HCT116 (cell line): ENCODE data around the gene DDHD1. TPM values are rescaled to one million over a fixed set of nuclear protein-coding genes. Genes with fewer than 3 reads are reported as not detected.
A peak's percentile ranks its signal among the peaks of the same experiment; 100 is the strongest.
"Not testable (repeated sequence)": the region's sequence is repeated elsewhere in the genome, so short reads cannot be mapped to it uniquely, and the experiment has no call there.

Source experiments
- ATAC-seq: fragments of 200-7000 bp; cut with Tn5 transposase; 2 replicates; pipeline ENCODE4 v1.9.1; 2020; ENCODE audit warnings: mild to moderate bottlenecking, moderate library complexity
- BruUV-seq: library from RNA; stranded (reverse); fragments of 400-500 nt; replicated peaks from 2 replicates; lab custom pipeline; 2021; lab: Mats Ljungman, UMichigan
- CTCF ChIA-PET: fragments of 300-600 bp; sonication (Branson Sonifier 250); formaldehyde crosslinking; loops from one replicate; lab custom pipeline; 2021; ENCODE audit warnings: antibody characterized with exemption; lab: Charles Lee
- POLR2A ChIA-PET: fragments of 300-600, 350-600 bp; sonication (Branson Sonifier 250); formaldehyde crosslinking; loops from one replicate; lab custom pipeline; 2021; ENCODE audit warnings: antibody characterized with exemption; lab: Charles Lee
- RAD21 ChIA-PET, 2 experiments: fragments of 300-600 bp; sonication (Branson Sonifier 250); formaldehyde crosslinking; loops; one replicate each; lab custom pipeline; 2023; ENCODE audit warnings: low total read pairs in 2 of 2; ENCODE audit not compliant: uncharacterized antibody in 2 of 2, unreplicated experiment in 2 of 2, low non-redundant PET in 1 of 2; lab: Charles Lee
- DNase-seq: peaks from one replicate; pipeline ENCODE4 v3.0.0-alpha.2; 2010; ENCODE audit warnings: low read depth, low spot score
- H2AFZ ChIP-seq: fragments of 200-600 bp; shearing (Covaris generic), sonication (generic); 2 replicates; pipeline ENCODE4 v1.6.1; 2017; ENCODE audit warnings: low read depth, mixed run types, mixed read lengths, antibody characterized with exemption, low read length; ENCODE audit not compliant: poor library complexity, severe bottlenecking
- H3K27ac ChIP-seq: 2 replicates; pipeline ENCODE4 v1.5.1; 2012; ENCODE audit warnings: low read depth, low read length
- H3K27me3 ChIP-seq: fragments of 200-600 bp; sonication (generic); 2 replicates; pipeline ENCODE4 v1.6.1; 2016; ENCODE audit warnings: mixed run types, low read length, mixed read lengths; ENCODE audit not compliant: insufficient read depth
- H3K36me3 ChIP-seq, 2 experiments: fragments of 200-500 bp in 1 of 2; fragments of 200-600 bp in 1 of 2; sonication (Bioruptor generic) in 1 of 2; sonication (generic) in 1 of 2; 2 replicates each; pipeline versions ENCODE4 v1.5.1 to v1.6.1; 2014 to 2016; ENCODE audit warnings: low read length in 2 of 2, inconsistent platforms in 1 of 2, mixed read lengths in 1 of 2, mixed run types in 1 of 2; ENCODE audit not compliant: insufficient read depth in 2 of 2, control insufficient read depth in 1 of 2
- H3K4me1 ChIP-seq, 2 experiments: fragments of 200-600 bp in 1 of 2; sonication (generic) in 1 of 2; 2 replicates each; pipeline versions ENCODE4 v1.5.1 to v1.6.1; 2012 to 2017; ENCODE audit warnings: low read length in 2 of 2, inconsistent platforms in 1 of 2, mild to moderate bottlenecking in 1 of 2, mixed read lengths in 1 of 2, mixed run types in 1 of 2, moderate library complexity in 1 of 2; ENCODE audit not compliant: insufficient read depth in 2 of 2, control insufficient read depth in 1 of 2
- H3K4me2 ChIP-seq: fragments of 200-600 bp; sonication (generic); 2 replicates; pipeline ENCODE4 v1.6.1; 2017; ENCODE audit warnings: mixed run types, low read length, mixed read lengths
- H3K4me3 ChIP-seq, 2 experiments: fragments of 200-600 bp in 1 of 2; sonication (generic) in 1 of 2; replicated peaks in 1 of 2; 2 replicates each; pipeline ENCODE4 v1.5.1; 2011 to 2016; ENCODE audit warnings: low read length in 2 of 2, control low read depth in 1 of 2, low read depth in 1 of 2, mild to moderate bottlenecking in 1 of 2, mixed read lengths in 1 of 2, mixed run types in 1 of 2
- H3K79me2 ChIP-seq: fragments of 200-600 bp; sonication (generic); 2 replicates; pipeline ENCODE4 v1.6.1; 2017; ENCODE audit warnings: mild to moderate bottlenecking, mixed run types, low read length, moderate library complexity, mixed read lengths; ENCODE audit not compliant: insufficient read depth
- H3K9ac ChIP-seq: fragments of 200-600 bp; sonication (generic); 2 replicates; pipeline ENCODE4 v1.6.1; 2016; ENCODE audit warnings: low read length, mixed read lengths
- H3K9me2 ChIP-seq: fragments of 200-600 bp; sonication (generic), shearing (Covaris generic); 2 replicates; pipeline ENCODE4 v1.6.1; 2017; ENCODE audit warnings: mixed run types, mild to moderate bottlenecking, moderate library complexity; ENCODE audit not compliant: insufficient read depth
- H3K9me3 ChIP-seq, 2 experiments: fragments of 200-500 bp in 1 of 2; fragments of 200-600 bp in 1 of 2; sonication (Bioruptor generic) in 1 of 2; sonication (generic) in 1 of 2; 2 replicates each; pipeline ENCODE4 v1.6.1; 2014 to 2017; ENCODE audit warnings: low read length in 2 of 2, mixed read lengths in 2 of 2, inconsistent platforms in 1 of 2, low read depth in 1 of 2, mild to moderate bottlenecking in 1 of 2, mixed run types in 1 of 2, moderate library complexity in 1 of 2; ENCODE audit not compliant: control insufficient read depth in 1 of 2, insufficient read depth in 1 of 2
- H4K20me1 ChIP-seq: fragments of 200-600 bp; sonication (generic), shearing (Covaris generic); 2 replicates; pipeline ENCODE4 v1.6.1; 2017; ENCODE audit warnings: mixed run types, mild to moderate bottlenecking, moderate library complexity; ENCODE audit not compliant: insufficient read depth
- CEBPB ChIP-seq: IDR thresholded peaks from 2 replicates; pipeline ENCODE4 v1.6.1; 2012; ENCODE audit warnings: low read depth
- EGR1 ChIP-seq: IDR thresholded peaks from 2 replicates; pipeline ENCODE4 v1.6.1; 2012; ENCODE audit warnings: low read depth
- JUND ChIP-seq: IDR thresholded peaks from 2 replicates; pipeline ENCODE4 v1.6.1; 2012
- SP1 ChIP-seq: IDR thresholded peaks from 2 replicates; pipeline ENCODE4 v1.6.1; 2012; ENCODE audit warnings: low read depth
- intact Hi-C: fragments of 100-400 bp; cut with micrococcal nuclease; formaldehyde crosslinking; loops from 2 replicates; pipeline ENCODE4 v1.10.0; 2022
- total RNA-seq: library from RNA; stranded (reverse); gene quantifications from one replicate; pipeline ENCODE4 v1.2.1, GENCODE V29; 2021; ENCODE audit not compliant: unreplicated experiment

Gene DDHD1
- total RNA-seq, 1 experiment from 2014 or later, result 26.9 TPM

GRCh38 chr14:53126731-53127130 is 26.4 kb downstream of the DDHD1 start:
- no peak overlapping the region for H3K27ac ChIP-seq
- no peaks in the 10 kb centered on the region for H3K36me3 ChIP-seq
- no peak overlapping the region for H3K4me3 ChIP-seq
- ATAC-seq (no peak), DNase-seq (no peak)
- intact Hi-C loops, result no loop called here
- H2AFZ ChIP-seq, result no peak overlapping the region
- RAD21 ChIA-PET, result no interaction called here
- no peaks in the 10 kb centered on the region for H4K20me1 ChIP-seq
- H3K27me3 ChIP-seq, result no peaks in the 10 kb centered on the region
- H3K9me3 ChIP-seq, result no peaks in the 10 kb centered on the region
- no peaks in the 10 kb centered on the region for H3K9me2 ChIP-seq
- no peak overlapping the region for H3K4me2 ChIP-seq
- peaks cover 77% of the 10 kb centered on the region for H3K79me2 ChIP-seq
- H3K4me1 ChIP-seq, result peaks cover 7 to 8% of the 10 kb centered on the region in 2 experiments
- CTCF ChIA-PET, result no interaction called here
- TF ChIP-seq JUND (no peak), CEBPB (no peak)
- H3K9ac ChIP-seq, result no peak overlapping the region
- no TSS peak for BruUV-seq
- POLR2A ChIA-PET, result no interaction called here

GRCh38 chr14:53124786-53125185 is 28.3 kb downstream of the DDHD1 start:
- H3K4me2 ChIP-seq, result peak overlapping the region; percentile 18; the same call in 1 of the 2 replicates
- BruUV-seq, result no TSS peak
- TF ChIP-seq SP1 (no peak), EGR1 (peak; percentile 49)
- CTCF ChIA-PET, result no interaction called here
- no peak for DNase-seq
- H3K9ac ChIP-seq, result no peak overlapping the region
- H3K4me3 ChIP-seq, result no peak overlapping the region
- H4K20me1 ChIP-seq, result no peaks in the 10 kb centered on the region
- H3K36me3 ChIP-seq, result no peaks in the 10 kb centered on the region
- RAD21 ChIA-PET, result no interaction called here
- no peak for ATAC-seq
- H3K4me1 ChIP-seq, result peaks cover 7 to 8% of the 10 kb centered on the region in 2 experiments
- intact Hi-C loops, result loop anchor here (1.0 kb wide), 1 partner anchor 36 kb away; no protein-coding TSS in a partner anchor
- H3K27ac ChIP-seq, result no peak overlapping the region
- H3K27me3 ChIP-seq, result no peaks in the 10 kb centered on the region
- POLR2A ChIA-PET, result no interaction called here
- peaks cover 80% of the 10 kb centered on the region for H3K79me2 ChIP-seq
- H3K9me2 ChIP-seq, result no peaks in the 10 kb centered on the region
- no peak overlapping the region for H2AFZ ChIP-seq
- no peaks in the 10 kb centered on the region for H3K9me3 ChIP-seq

DNA sequence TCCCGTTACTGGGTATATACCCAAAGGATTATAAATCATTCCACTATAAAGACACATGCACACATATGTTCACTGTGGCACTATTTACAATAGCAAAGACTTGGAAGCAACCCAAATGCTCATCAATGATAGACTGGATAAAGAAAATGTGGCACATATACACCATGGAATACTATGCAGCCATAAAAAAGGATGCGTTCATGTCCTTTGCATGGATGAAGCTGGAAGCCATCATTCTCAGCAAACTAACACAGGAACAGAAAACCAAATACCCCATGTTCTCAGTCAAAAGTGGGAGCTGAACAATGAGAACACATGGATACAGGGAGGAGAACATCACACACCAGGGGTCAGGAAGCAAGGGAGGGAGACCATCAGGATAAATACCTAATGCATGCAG is 31.7 kb downstream of the DDHD1 start:
- ATAC-seq, BruUV-seq, H3K4me3 ChIP-seq, H3K9me3 ChIP-seq, H2AFZ ChIP-seq, H3K27me3 ChIP-seq, intact Hi-C loops, H3K9ac ChIP-seq, H3K4me2 ChIP-seq, CTCF ChIA-PET, H3K27ac ChIP-seq, H3K9me2 ChIP-seq, POLR2A ChIA-PET, H3K4me1 ChIP-seq, RAD21 ChIA-PET, H4K20me1 ChIP-seq, DNase-seq, H3K36me3 ChIP-seq: not testable (repeated sequence)
- H3K79me2 ChIP-seq, result peaks cover 81% of the 10 kb centered on the region

- RAD21 ChIA-PET, DNase-seq, H3K9ac ChIP-seq, intact Hi-C loops, H3K36me3 ChIP-seq, H3K27ac ChIP-seq, H3K4me1 ChIP-seq, H3K9me2 ChIP-seq, H2AFZ ChIP-seq, CTCF ChIA-PET, POLR2A ChIA-PET, ATAC-seq, H3K4me3 ChIP-seq, H3K4me2 ChIP-seq, BruUV-seq, H4K20me1 ChIP-seq, H3K9me3 ChIP-seq, H3K27me3 ChIP-seq: not testable (repeated sequence)
- peaks cover 80% of the 10 kb centered on the region for H3K79me2 ChIP-seq
Observed at GRCh38 chr14:53117479-53117878, 35.6 kb downstream of the DDHD1 start.
